Astrocyte (in vitro differentiated cells and primary cell): ENCODE measurements around the gene CIAPIN1.

Source experiments
- EZH2 ChIP-seq: IDR thresholded peaks from 2 replicates; pipeline ENCODE4 v1.6.1; 2012; ENCODE audit warnings: mild to moderate bottlenecking, low read length, inconsistent platforms; ENCODE audit not compliant: insufficient read depth
- TF ChIP-seq, protein P1 (sequence below): IDR thresholded peaks from 2 replicates; pipeline ENCODE4 v1.5.1; 2011; ENCODE audit warnings: low read depth, mild to moderate bottlenecking, inconsistent platforms, low read length, moderate library complexity; ENCODE audit not compliant: insufficient read depth

DNA sequence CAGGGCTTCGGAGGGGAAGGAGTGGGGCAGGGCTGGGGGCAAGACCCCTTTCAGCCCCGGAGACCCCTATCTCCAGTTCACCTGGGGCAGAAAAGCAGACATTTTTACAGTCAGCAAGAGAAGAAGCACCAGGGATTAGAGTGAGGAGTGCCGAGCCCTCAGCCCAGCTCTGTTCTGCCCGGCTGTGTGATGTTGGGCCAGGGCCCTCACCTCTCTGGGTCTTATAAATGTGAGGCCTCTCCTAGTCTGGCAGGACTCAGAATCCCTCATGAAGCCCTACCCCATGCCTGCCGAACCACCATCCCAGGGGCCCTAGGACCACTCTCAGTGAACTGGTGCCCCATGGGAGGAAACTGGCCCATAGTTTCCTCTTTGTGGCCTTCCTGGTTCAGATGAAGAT is 62.1 kb downstream of the CIAPIN1 start:
- TF ChIP-seq, protein P1, sequence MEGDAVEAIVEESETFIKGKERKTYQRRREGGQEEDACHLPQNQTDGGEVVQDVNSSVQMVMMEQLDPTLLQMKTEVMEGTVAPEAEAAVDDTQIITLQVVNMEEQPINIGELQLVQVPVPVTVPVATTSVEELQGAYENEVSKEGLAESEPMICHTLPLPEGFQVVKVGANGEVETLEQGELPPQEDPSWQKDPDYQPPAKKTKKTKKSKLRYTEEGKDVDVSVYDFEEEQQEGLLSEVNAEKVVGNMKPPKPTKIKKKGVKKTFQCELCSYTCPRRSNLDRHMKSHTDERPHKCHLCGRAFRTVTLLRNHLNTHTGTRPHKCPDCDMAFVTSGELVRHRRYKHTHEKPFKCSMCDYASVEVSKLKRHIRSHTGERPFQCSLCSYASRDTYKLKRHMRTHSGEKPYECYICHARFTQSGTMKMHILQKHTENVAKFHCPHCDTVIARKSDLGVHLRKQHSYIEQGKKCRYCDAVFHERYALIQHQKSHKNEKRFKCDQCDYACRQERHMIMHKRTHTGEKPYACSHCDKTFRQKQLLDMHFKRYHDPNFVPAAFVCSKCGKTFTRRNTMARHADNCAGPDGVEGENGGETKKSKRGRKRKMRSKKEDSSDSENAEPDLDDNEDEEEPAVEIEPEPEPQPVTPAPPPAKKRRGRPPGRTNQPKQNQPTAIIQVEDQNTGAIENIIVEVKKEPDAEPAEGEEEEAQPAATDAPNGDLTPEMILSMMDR: no peak
- TF ChIP-seq EZH2: no peak
